A673 (cell line): Measurements from ENCODE around the gene CENPM. TPM values are rescaled to one million over a fixed set of nuclear protein-coding genes. Genes with fewer than 3 reads are reported as not detected.

Experiments
- BruUV-seq: library from RNA; stranded (reverse); fragments of 400-500 nt; replicated peaks from 2 replicates; lab custom pipeline; 2021; lab: Mats Ljungman, UMichigan
- CTCF ChIA-PET: fragments of 300-600 bp; sonication (Branson Sonifier 250); formaldehyde crosslinking; loops from one replicate; lab custom pipeline; 2022; ENCODE audit warnings: antibody characterized with exemption; lab: Charles Lee
- POLR2A ChIA-PET: fragments of 300-600 bp; sonication (Branson Sonifier 250); formaldehyde crosslinking; loops from one replicate; lab custom pipeline; 2022; ENCODE audit warnings: antibody characterized with exemption; ENCODE audit not compliant: low non-redundant PET; lab: Charles Lee
- DNase-seq: peaks from one replicate; pipeline ENCODE4 v3.0.0-alpha.2; 2015; ENCODE audit warnings: low spot score
- H3K27ac ChIP-seq: fragments of 200-600 bp; sonication (generic); 2 replicates; pipeline ENCODE4 v1.5.1; 2016; ENCODE audit warnings: mixed run types, low read depth, mild to moderate bottlenecking, mixed read lengths, antibody characterized with exemption, low read length; ENCODE audit not compliant: poor library complexity, severe bottlenecking
- H3K27me3 ChIP-seq: fragments of 200-600 bp; sonication (generic); replicated peaks from 2 replicates; pipeline ENCODE4 v1.6.1; 2017; ENCODE audit warnings: mixed run types, low read depth, mild to moderate bottlenecking, mixed read lengths, antibody characterized with exemption, low read length; ENCODE audit not compliant: insufficient read depth, poor library complexity
- H3K36me3 ChIP-seq: fragments of 200-600 bp; sonication (generic); 2 replicates; pipeline ENCODE4 v1.6.1; 2016; ENCODE audit warnings: mixed run types, mild to moderate bottlenecking, mixed read lengths, antibody characterized with exemption, low read length; ENCODE audit not compliant: insufficient read depth, poor library complexity, severe bottlenecking
- H3K4me1 ChIP-seq: fragments of 200-600 bp; sonication (generic); 2 replicates; pipeline ENCODE4 v1.6.1; 2017; ENCODE audit warnings: mixed run types, mild to moderate bottlenecking, mixed read lengths, antibody characterized with exemption, low read length; ENCODE audit not compliant: insufficient read depth, poor library complexity, severe bottlenecking
- H3K4me3 ChIP-seq: fragments of 200-600 bp; sonication (generic); 2 replicates; pipeline ENCODE4 v1.5.1; 2016; ENCODE audit warnings: low read depth, mixed run types, mild to moderate bottlenecking, mixed read lengths, low read length; ENCODE audit not compliant: poor library complexity, severe bottlenecking
- H3K9me3 ChIP-seq: fragments of 200-600 bp; sonication (generic); 2 replicates; pipeline ENCODE4 v1.6.1; 2016; ENCODE audit warnings: mixed run types, low read depth, mild to moderate bottlenecking, mixed read lengths, antibody characterized with exemption, low read length; ENCODE audit not compliant: poor library complexity, severe bottlenecking
- CTCF ChIP-seq: fragments of 300-800, 200-600 bp; sonication (generic); conservative IDR thresholded peaks from 2 replicates; pipeline ENCODE4 v1.5.1; 2017; ENCODE audit warnings: low read depth, mild to moderate bottlenecking, antibody characterized with exemption, low read length, moderate library complexity, mixed read lengths
- EZH2 ChIP-seq: fragments of 200-600 bp; sonication (generic); IDR thresholded peaks from 2 replicates; pipeline ENCODE4 v1.6.1; 2017; ENCODE audit warnings: borderline replicate concordance, low read depth, mild to moderate bottlenecking, mixed read lengths, antibody characterized with exemption, low read length; ENCODE audit not compliant: poor library complexity, severe bottlenecking
- intact Hi-C: fragments of 100-400 bp; cut with micrococcal nuclease; formaldehyde crosslinking; loops from one replicate; pipeline ENCODE4 v1.10.0; 2022; ENCODE audit not compliant: unreplicated experiment
- total RNA-seq: library from RNA; stranded (reverse); gene quantifications from 2 replicates; pipeline ENCODE4 v1.2.3, GENCODE V29; 2021

The CENPM gene
- total RNA-seq, 1 experiment from 2014 or later = 67.2 TPM

- H3K4me3 ChIP-seq = no peak overlapping the region
- H3K4me1 ChIP-seq = peaks cover 12% of the 10 kb centered on the region
- no peaks in the 10 kb centered on the region for H3K36me3 ChIP-seq
- no peaks in the 10 kb centered on the region for H3K27me3 ChIP-seq
- BruUV-seq = no TSS peak
- DNase-seq = peak; percentile 41
- CTCF ChIA-PET = interaction anchor here (0.7 to 0.9 kb wide), 2 partner anchors 12 to 505 kb away, joined by 3 to 8 read pairs; no protein-coding TSS in a partner anchor
- TF ChIP-seq CTCF (no peak), EZH2 (no peak)
- H3K27ac ChIP-seq = no peak overlapping the region
- POLR2A ChIA-PET = no interaction called here
- H3K9me3 ChIP-seq = no peaks in the 10 kb centered on the region
- intact Hi-C loops = loop anchor here (5.0 kb wide), 1 partner anchor 469 kb away; no protein-coding TSS in a partner anchor
Observed at GRCh38 chr22:41968601-41969000, 21.6 kb upstream of the CENPM start.

- POLR2A ChIA-PET = interaction anchor here (0.7 kb wide), 1 partner anchor 54 kb away, joined by 26 read pairs; no protein-coding TSS in a partner anchor
- CTCF ChIA-PET = interaction anchor here (0.5 to 0.6 kb wide), 2 partner anchors 146 to 491 kb away, joined by 3 to 10 read pairs; no protein-coding TSS in a partner anchor
- no peak overlapping the region for H3K4me3 ChIP-seq
- intact Hi-C loops = loop anchor here (2.0 to 5.0 kb wide), 2 partner anchors 146 to 471 kb away; no protein-coding TSS in a partner anchor
- no peak for TF ChIP-seq EZH2
- TF ChIP-seq CTCF = peak; percentile 60
- no peaks in the 10 kb centered on the region for H3K36me3 ChIP-seq
- peak; percentile 79 for DNase-seq
- no peaks in the 10 kb centered on the region for H3K9me3 ChIP-seq
- no peaks in the 10 kb centered on the region for H3K27me3 ChIP-seq
- peaks cover 12% of the 10 kb centered on the region for H3K4me1 ChIP-seq
- BruUV-seq = no TSS peak
- no peak overlapping the region for H3K27ac ChIP-seq
Observed at GRCh38 chr22:41966607-41967240, 19.8 kb upstream of the CENPM start.

GRCh38 chr22:41966225-41966606 lies 19.3 kb upstream of the CENPM start:
- H3K4me1 ChIP-seq = peaks cover 12% of the 10 kb centered on the region
- intact Hi-C loops = loop anchor here (2.0 to 5.0 kb wide), 2 partner anchors 147 to 471 kb away; no protein-coding TSS in a partner anchor
- BruUV-seq = no TSS peak

More at GRCh38 chr22:41966225-41966606, 19.3 kb upstream of the CENPM start:
- CTCF ChIA-PET = interaction anchor here (0.6 kb wide), 1 partner anchor 147 kb away, joined by 10 read pairs; no protein-coding TSS in a partner anchor
- H3K27me3 ChIP-seq = no peaks in the 10 kb centered on the region
- POLR2A ChIA-PET = no interaction called here
- no peaks in the 10 kb centered on the region for H3K36me3 ChIP-seq
- H3K27ac ChIP-seq = no peak overlapping the region
- H3K9me3 ChIP-seq = no peaks in the 10 kb centered on the region
- DNase-seq = no peak
- no peak for TF ChIP-seq CTCF
- no peak for TF ChIP-seq EZH2
- H3K4me3 ChIP-seq = no peak overlapping the region
